EL (cell line): ENCODE results near the gene GPALPP1.

ENCODE experiments used
- DNase-seq: peaks from one replicate; pipeline ENCODE4 v3.0.0-alpha.2; 2016

Gene GPALPP1

DNA sequence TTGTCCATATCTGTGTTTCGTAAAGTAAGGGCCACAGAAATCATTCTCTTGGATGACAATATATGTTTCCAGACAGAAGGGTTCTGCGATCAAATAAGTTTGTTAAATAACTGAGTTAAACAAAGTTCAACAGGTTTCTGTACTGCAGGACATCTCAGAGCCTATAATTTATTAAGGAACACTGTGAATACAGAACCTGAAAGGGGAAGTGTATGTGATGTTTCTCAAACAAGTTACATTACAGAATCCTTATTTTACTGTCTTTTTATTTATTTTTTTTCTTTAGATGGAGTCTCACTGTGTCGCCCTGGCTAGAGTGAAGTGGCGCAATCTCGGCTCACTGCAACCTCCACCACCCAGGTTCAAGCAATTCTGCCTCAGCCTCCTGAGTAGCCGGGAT, 75.6 kb downstream of the GPALPP1 start:
- DNase-seq: no peak

DNA sequence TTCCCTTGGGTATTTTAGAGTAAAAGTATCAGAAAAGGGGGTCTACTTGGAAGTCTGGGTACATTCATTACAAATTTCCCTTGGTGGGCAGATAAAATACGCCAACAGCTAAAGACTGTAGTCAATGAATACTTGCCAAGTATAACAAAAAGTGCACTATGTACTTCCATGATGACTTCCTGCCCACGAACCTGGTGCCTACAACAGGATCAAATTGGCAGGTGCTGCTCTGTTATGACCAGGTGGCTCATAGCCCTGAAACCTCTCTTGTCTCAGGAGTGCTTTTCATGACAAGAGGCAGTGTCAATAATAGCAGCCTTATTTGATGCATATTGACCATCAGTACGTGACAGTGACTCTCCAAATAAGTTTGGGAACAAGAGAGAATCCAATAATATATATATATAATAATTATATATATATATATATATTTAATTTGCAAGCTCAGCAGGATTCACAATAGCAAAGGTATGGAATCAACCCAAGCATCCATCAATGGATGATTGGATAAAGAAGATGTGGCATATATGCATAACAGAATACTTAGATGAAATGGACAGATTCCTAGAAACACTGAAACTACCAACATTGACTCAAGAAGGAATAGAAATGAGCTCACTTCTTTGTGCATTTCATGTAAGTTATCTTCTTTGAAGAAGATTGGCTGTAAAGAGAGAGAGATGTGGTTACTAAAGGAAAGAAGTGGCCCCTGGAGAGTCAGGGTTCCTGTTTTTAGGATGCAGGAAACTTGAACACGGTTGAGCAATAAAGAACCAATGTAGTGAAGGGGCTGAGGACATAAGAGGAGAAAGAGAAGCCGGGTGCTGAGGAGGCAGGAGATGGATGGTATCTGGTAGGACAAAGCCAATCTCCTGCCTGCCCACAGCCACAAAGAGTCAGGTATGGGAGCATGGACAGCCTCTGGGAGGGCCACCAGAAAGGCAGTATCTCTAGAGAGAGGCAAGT, 79.0 kb downstream of the GPALPP1 start:
- no peak for DNase-seq

DNA sequence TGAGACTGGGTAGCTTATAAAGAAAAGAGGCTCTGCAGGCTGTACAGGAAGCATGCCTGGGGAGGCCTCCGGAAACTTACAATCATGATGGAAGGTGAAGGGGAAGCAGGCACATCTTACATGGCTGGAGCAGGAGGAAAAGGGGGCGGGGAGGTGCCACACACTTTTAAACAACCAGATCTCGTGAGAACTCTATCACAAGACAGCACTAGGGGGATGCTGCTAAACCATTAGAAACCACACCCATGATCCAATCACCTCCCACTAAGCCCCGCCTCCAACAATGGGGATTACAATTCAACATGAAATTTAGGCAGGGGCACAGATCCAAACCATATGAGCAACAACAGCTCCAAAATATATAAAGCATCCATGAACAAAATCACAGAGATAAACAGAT, 84.5 kb downstream of the GPALPP1 start:
- no peak for DNase-seq

DNA sequence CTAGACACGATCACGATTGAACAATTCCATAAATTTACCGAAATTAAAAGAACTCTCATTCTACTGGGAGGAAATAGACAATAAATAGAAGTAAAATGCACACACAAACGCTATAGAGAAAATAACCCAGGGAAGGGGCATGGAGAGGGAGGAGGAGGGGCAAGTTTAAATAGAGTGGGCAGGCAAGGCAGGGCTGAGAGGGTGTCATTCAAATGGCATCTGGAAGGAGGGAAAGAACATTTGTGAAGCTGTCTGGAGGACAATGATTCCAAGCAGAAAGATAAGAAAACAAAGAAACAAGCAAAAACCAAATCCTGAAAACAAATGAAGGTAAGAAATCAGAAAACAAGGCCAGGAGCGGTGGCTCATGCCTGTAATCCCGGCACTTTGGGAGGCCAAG, 85.4 kb downstream of the GPALPP1 start:
- DNase-seq: no peak

DNA sequence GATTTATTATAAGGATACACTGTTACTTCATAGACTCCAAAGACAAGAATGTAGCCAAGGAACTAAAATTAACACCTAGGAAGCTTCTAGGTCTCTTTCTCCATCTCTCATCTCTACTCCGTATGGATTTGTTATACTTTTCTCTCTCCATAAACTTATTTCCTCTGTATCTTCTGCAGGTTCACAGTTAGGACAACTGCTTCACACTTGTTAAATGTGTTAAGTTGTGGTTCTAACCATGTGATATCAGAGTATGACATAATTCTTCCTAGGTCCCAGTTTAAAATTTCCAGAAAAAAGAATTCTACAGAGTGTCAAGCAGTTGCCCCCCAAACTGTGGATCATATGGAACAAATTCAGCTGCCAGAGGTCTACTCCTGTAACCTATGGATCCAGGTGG, 88.7 kb downstream of the GPALPP1 start:
- no peak for DNase-seq
